Subcutaneous adipose tissue (tissue), 4 donors: ENCODE results near the gene SHISA8. TPM values are rescaled to one million over a fixed set of nuclear protein-coding genes. Genes with fewer than 3 reads are reported as not detected.

Experiments used
- CTCF ChIP-seq: fragments of 450-650 bp; IDR thresholded peaks from one replicate; pipeline ENCODE4 v1.5.1; 2016; ENCODE audit warnings: low read depth, mild to moderate bottlenecking, control low read depth, antibody characterized with exemption, moderate library complexity
- total RNA-seq, 4 donors: library from RNA; depleted of rRNA; stranded (reverse); fragments of >200 nt; gene quantifications; one replicate each; pipeline ENCODE4 v1.1.0, GENCODE V29; 2016

Gene SHISA8
- total RNA-seq, 4 donors from 2014 or later = not detected

- no peak for TF ChIP-seq CTCF
Observed at GRCh38 chr22:41939981-41940831, 25.3 kb upstream of the SHISA8 start.

- TF ChIP-seq CTCF = no peak
Observed at GRCh38 chr22:41936894-41937169, 22.0 kb upstream of the SHISA8 start.

- no peak for TF ChIP-seq CTCF
Observed at GRCh38 chr22:41935509-41935908, 20.6 kb upstream of the SHISA8 start.

GRCh38 chr22:41935015-41935351, 20.1 kb upstream of the SHISA8 start:
- TF ChIP-seq CTCF = no peak

- TF ChIP-seq CTCF = no peak
Observed at GRCh38 chr22:41934284-41935014, 19.6 kb upstream of the SHISA8 start.

- no peak for TF ChIP-seq CTCF
Observed at GRCh38 chr22:41933411-41934177, 18.7 kb upstream of the SHISA8 start.

GRCh38 chr22:41932353-41932752, 17.5 kb upstream of the SHISA8 start:
- no peak for TF ChIP-seq CTCF
